ENCODE results near the gene ZMYM2.

- TF ChIP-seq POLR2A (IDR thresholded peaks at IDR 0.05) (no peak), CTCF (IDR thresholded peaks at IDR 0.05) (no peak), POLR2AphosphoS5 (IDR thresholded peaks at IDR 0.05) (no peak), EP300 (IDR thresholded peaks at IDR 0.05) (no peak)
Measured at GRCh38 chr13:20051366-20051765, 92.8 kb downstream of the ZMYM2 start.

All from suprapubic skin (tissue), 4 donors.